Measurements from ENCODE around the gene WSCD2. TPM values are rescaled to one million over a fixed set of nuclear protein-coding genes. Genes with fewer than 3 reads are reported as not detected.

The WSCD2 gene
- total RNA-seq, 2 donors from 2014 or later = not detected

GRCh38 chr12:108128221-108129016 lies 669 bp upstream of the WSCD2 start:
- Mint-ChIP-seq H3K9me3 (peaks cover 3% of the 10 kb centered on the region), H3K27me3 (peaks cover 55% of the 10 kb centered on the region), H3K27ac (no peak overlapping the region), H3K4me3 (peak overlapping the region; percentile 40), H3K36me3 (ENCODE audit: low read depth) (no peaks in the 10 kb centered on the region), H3K4me1 (no peaks in the 10 kb centered on the region)
- no peak for ATAC-seq (replicated peaks)

- H3K4me1 Mint-ChIP-seq = no peaks in the 10 kb centered on the region
- H3K4me3 Mint-ChIP-seq = no peak overlapping the region
- peaks cover 54% of the 10 kb centered on the region for H3K27me3 Mint-ChIP-seq
- H3K9me3 Mint-ChIP-seq = no peaks in the 10 kb centered on the region
- H3K36me3 Mint-ChIP-seq (ENCODE audit: low read depth) = no peaks in the 10 kb centered on the region
- no peak for ATAC-seq (replicated peaks)
- H3K27ac Mint-ChIP-seq = no peak overlapping the region
These were observed 1.9 kb downstream of the WSCD2 start for GRCh38 chr12:108131035-108131434.

GRCh38 chr12:108131657-108132126 lies 2.6 kb downstream of the WSCD2 start:
- H3K36me3 Mint-ChIP-seq (ENCODE audit: low read depth) = no peaks in the 10 kb centered on the region
- H3K27me3 Mint-ChIP-seq = peaks cover 49% of the 10 kb centered on the region

DNA sequence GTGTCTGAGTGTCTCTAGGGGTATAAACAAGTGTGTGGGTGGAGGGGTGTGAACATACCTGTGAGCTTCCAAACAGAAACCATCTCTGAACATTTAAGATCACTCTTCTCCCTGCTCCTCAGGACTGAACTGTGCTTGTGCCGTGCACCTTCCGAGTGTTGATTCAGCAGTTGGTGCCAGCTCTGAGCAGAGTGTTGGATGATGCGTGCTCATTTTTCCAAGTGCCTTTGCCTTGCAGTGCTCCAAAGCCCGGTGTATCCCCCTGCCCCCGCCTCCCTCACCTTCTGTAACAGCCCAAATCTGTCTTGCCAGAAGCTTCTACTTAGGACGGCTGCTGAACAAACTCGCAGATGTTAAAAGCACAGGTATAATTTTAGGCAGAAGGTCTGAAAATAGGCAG lies 4.4 kb downstream of the WSCD2 start:
- Mint-ChIP-seq H3K36me3 (ENCODE audit: low read depth) (no peaks in the 10 kb centered on the region), H3K27ac (no peak overlapping the region), H3K4me1 (no peaks in the 10 kb centered on the region), H3K4me3 (no peak overlapping the region), H3K27me3 (peaks cover 35% of the 10 kb centered on the region), H3K9me3 (no peaks in the 10 kb centered on the region)
- no peak for ATAC-seq (replicated peaks)

More at GRCh38 chr12:108131657-108132126, 2.6 kb downstream of the WSCD2 start:
- Mint-ChIP-seq H3K4me3 (no peak overlapping the region), H3K4me1 (no peaks in the 10 kb centered on the region), H3K27ac (no peak overlapping the region), H3K9me3 (no peaks in the 10 kb centered on the region)
- ATAC-seq (replicated peaks) = no peak

GRCh38 chr12:108134744-108135143 lies 5.7 kb downstream of the WSCD2 start:
- H3K4me3 Mint-ChIP-seq = no peak overlapping the region
- no peaks in the 10 kb centered on the region for H3K9me3 Mint-ChIP-seq
- no peak overlapping the region for H3K27ac Mint-ChIP-seq
- H3K36me3 Mint-ChIP-seq (ENCODE audit: low read depth) = no peaks in the 10 kb centered on the region
- no peaks in the 10 kb centered on the region for H3K4me1 Mint-ChIP-seq
- peaks cover 32% of the 10 kb centered on the region for H3K27me3 Mint-ChIP-seq
- no peak for ATAC-seq (replicated peaks)

DNA sequence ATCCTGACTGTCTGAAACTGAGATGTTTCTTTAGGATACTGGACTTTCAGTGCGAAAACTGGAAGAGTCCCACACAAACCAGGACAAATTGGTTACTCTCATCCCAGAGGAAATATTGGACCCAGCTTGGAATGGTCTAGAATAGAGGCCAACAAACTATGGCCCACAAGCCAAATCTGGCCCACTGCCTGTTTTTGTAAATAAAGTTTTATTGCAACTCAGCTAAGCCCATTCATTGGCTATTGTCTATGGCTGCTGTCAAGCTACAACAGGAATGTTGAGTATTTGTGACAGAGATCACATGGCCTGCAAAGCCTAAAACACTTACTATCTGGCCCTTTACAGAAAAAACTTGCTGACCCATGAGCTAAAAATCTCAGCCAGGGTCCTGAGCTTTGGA lies 6.5 kb downstream of the WSCD2 start:
- H3K27ac Mint-ChIP-seq = no peak overlapping the region
- no peak overlapping the region for H3K4me3 Mint-ChIP-seq
- ATAC-seq (replicated peaks) = no peak
- no peaks in the 10 kb centered on the region for H3K36me3 Mint-ChIP-seq (ENCODE audit: low read depth)
- H3K9me3 Mint-ChIP-seq = no peaks in the 10 kb centered on the region
- peaks cover 27% of the 10 kb centered on the region for H3K27me3 Mint-ChIP-seq
- H3K4me1 Mint-ChIP-seq = no peaks in the 10 kb centered on the region

DNA sequence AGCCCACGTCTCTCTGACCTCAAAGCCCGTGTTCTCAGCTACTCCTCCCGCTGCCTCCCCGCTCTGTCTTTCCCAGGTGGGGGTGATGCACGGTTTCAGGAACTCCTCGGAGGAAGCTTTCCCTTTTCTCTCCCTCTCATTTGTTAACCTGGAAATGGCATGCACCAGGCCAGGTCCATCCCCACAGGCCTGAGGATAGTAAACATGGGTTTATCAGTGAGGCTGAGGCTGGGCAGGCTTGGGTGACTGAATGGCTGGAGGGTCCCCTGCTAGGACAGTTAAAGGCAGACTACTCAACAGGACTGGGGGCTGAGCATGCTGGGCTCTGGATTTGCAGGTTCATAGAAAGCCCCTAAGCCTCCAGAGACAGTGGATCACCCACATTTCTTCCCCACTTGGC lies 7.6 kb downstream of the WSCD2 start:
- H3K36me3 Mint-ChIP-seq (ENCODE audit: low read depth) = no peaks in the 10 kb centered on the region

DNA sequence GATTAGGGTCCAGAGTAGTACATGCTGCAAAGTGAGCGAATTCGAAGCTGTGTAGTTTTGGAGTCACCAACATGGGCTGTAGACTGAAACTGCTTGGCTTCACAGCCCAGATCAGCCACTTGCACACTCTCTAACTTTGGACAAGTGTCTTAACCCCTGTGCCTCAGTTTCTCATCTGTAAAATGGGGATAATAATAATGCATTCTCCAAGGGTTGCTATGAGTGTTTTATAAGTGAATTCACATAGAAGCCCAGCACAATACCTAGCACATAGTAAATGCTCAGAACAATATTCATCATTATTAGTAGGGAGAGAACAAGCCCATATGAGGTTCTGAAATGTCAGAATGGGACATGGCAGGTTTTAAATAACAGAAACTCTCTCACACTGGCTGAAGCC lies 10.4 kb downstream of the WSCD2 start:
- peaks cover 7% of the 10 kb centered on the region for H3K27me3 Mint-ChIP-seq
- H3K4me3 Mint-ChIP-seq = no peak overlapping the region
- H3K9me3 Mint-ChIP-seq = no peaks in the 10 kb centered on the region
- no peak for ATAC-seq (replicated peaks)
- H3K4me1 Mint-ChIP-seq = no peaks in the 10 kb centered on the region
- H3K27ac Mint-ChIP-seq = no peak overlapping the region
- H3K36me3 Mint-ChIP-seq (ENCODE audit: low read depth) = no peaks in the 10 kb centered on the region

More for the DNA sequence above, 7.6 kb downstream of the WSCD2 start:
- Mint-ChIP-seq H3K27me3 (peaks cover 20% of the 10 kb centered on the region), H3K4me1 (no peaks in the 10 kb centered on the region), H3K4me3 (no peak overlapping the region), H3K27ac (no peak overlapping the region), H3K9me3 (no peaks in the 10 kb centered on the region)
- no peak for ATAC-seq (replicated peaks)

DNA sequence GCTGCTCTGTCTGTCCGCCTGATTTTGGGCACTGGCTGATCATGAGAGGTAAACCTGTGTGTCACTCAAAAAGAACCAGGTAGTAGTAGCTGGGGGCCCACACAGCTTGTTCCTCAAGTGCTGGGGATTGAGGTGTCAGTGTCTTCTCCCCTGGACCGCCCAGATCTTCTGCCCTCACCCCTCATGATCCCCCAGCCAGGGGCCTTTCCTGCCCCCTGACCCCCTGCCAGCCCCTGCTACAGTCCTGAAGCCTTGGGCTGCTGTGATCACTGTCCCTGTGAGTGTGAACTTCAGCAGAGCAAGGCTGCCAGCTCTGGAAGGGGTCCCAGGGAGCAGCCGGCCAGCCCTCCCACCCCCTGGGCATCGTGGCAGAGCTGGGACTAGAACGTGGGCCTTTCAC lies 11.4 kb downstream of the WSCD2 start:
- no peaks in the 10 kb centered on the region for H3K36me3 Mint-ChIP-seq (ENCODE audit: low read depth)
- no peak overlapping the region for H3K4me3 Mint-ChIP-seq
- no peak for ATAC-seq (replicated peaks)

GRCh38 chr12:108141600-108142130 lies 12.6 kb downstream of the WSCD2 start:
- H3K27ac Mint-ChIP-seq = no peak overlapping the region
- no peaks in the 10 kb centered on the region for H3K9me3 Mint-ChIP-seq
- H3K4me3 Mint-ChIP-seq = no peak overlapping the region
- H3K4me1 Mint-ChIP-seq = no peaks in the 10 kb centered on the region
- H3K27me3 Mint-ChIP-seq = peaks cover 4% of the 10 kb centered on the region
- no peak for ATAC-seq (replicated peaks)
- no peaks in the 10 kb centered on the region for H3K36me3 Mint-ChIP-seq (ENCODE audit: low read depth)

More for the DNA sequence above, 11.4 kb downstream of the WSCD2 start:
- Mint-ChIP-seq H3K9me3 (no peaks in the 10 kb centered on the region), H3K4me1 (no peaks in the 10 kb centered on the region), H3K27ac (no peak overlapping the region), H3K27me3 (no peaks in the 10 kb centered on the region)

- ATAC-seq (replicated peaks) = no peak
- Mint-ChIP-seq H3K4me1 (no peaks in the 10 kb centered on the region), H3K9me3 (no peaks in the 10 kb centered on the region), H3K27me3 (peaks cover 4% of the 10 kb centered on the region), H3K27ac (no peak overlapping the region), H3K4me3 (no peak overlapping the region), H3K36me3 (ENCODE audit: low read depth) (no peaks in the 10 kb centered on the region)
These were observed 14.1 kb downstream of the WSCD2 start for GRCh38 chr12:108143144-108143543.

DNA sequence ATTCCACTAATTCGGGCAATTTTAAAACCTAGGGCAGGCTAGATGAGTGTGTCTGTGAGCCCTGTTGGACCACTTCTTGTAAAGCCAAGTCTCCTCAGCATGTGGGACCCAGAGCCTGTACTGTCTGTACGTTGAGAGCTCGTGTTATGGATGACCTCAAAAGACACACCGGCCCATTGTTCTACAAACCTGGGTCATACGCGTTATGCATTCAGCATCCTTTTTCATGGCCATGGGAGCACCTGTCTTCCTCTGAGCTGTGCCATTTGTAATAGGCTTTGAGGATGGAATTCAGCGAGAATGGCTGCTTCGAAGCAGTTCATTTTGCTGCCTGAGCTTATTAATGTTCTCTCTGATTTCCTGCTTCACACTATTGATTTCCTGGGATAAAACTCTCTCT lies 15.0 kb downstream of the WSCD2 start:
- no peak overlapping the region for H3K27ac Mint-ChIP-seq
- no peaks in the 10 kb centered on the region for H3K9me3 Mint-ChIP-seq
- peaks cover 4% of the 10 kb centered on the region for H3K27me3 Mint-ChIP-seq
- no peaks in the 10 kb centered on the region for H3K4me1 Mint-ChIP-seq
- ATAC-seq (replicated peaks) = no peak
- H3K36me3 Mint-ChIP-seq (ENCODE audit: low read depth) = no peaks in the 10 kb centered on the region
- H3K4me3 Mint-ChIP-seq = no peak overlapping the region

DNA sequence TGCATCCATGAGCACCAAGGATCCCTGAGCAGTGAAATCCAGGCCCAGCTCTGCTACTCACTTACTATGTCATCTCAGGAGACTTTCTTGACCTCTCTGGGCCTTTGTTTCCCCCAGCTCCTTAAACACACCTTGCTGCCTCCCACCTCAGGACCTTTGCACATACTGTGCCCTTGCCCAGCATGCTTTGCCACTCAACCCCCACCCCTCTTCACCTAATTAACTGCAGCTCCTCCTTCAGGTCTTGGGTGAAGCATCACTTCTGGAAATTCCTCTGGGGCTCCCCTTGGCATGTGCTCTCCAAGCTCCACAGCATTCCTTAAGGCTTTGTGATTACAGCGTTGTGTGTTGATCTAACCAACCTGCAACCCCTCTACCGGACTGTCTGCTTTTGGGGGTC lies 15.9 kb downstream of the WSCD2 start:
- Mint-ChIP-seq H3K27me3 (peaks cover 4% of the 10 kb centered on the region), H3K27ac (no peak overlapping the region), H3K36me3 (ENCODE audit: low read depth) (no peaks in the 10 kb centered on the region), H3K9me3 (no peaks in the 10 kb centered on the region), H3K4me3 (no peak overlapping the region), H3K4me1 (no peaks in the 10 kb centered on the region)
- ATAC-seq (replicated peaks) = no peak

DNA sequence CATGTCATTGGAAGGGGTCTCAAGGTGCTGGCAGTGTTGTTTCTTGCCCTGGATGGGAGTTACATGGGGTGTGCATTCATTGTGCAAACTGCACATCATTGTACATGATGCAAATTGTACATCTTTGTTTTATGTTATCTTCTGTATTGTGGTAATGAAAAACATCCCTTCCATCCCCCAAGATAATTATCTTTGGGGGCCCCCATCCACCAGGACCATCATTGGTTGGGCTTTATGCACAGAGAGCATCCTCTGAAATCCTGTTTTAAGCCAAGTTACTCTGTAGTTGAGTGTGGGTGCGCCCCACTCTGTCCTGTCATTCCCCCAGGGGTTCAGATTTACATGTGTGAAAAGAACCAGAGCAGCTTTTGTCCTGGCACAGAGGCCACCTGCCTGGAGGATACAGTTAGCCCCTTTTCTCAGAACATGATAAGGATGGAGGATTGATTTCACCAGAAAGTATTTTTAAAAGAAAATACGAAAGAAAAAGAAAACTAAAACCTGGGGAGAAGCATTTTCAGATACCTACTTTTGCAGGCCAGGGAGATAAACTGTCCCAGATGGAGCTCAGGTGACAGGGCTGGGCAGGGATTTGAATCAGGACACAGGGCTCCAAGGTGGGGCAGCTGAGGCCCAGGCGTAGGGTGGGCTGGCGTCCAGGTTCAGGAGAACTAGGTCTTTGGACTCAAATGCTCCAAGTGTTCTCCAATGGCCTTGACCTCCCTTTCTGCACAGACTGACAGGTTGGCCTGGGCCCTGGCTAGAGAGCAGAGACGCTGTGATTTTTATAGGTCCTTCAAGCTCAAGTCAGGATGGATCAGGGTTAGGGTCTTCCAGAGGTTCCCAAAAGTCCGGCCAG lies 17.2 kb downstream of the WSCD2 start:
- Mint-ChIP-seq H3K9me3 (no peaks in the 10 kb centered on the region), H3K4me1 (no peaks in the 10 kb centered on the region), H3K27ac (no peak overlapping the region), H3K4me3 (no peak overlapping the region), H3K27me3 (peaks cover 4% of the 10 kb centered on the region), H3K36me3 (ENCODE audit: low read depth) (no peaks in the 10 kb centered on the region)
- ATAC-seq (replicated peaks) = no peak

- no peaks in the 10 kb centered on the region for H3K4me1 Mint-ChIP-seq
- no peaks in the 10 kb centered on the region for H3K9me3 Mint-ChIP-seq
- no peak overlapping the region for H3K27ac Mint-ChIP-seq
- no peak overlapping the region for H3K4me3 Mint-ChIP-seq
- H3K36me3 Mint-ChIP-seq (ENCODE audit: low read depth) = no peaks in the 10 kb centered on the region
- peaks cover 4% of the 10 kb centered on the region for H3K27me3 Mint-ChIP-seq
- no peak for ATAC-seq (replicated peaks)
These were observed 18.2 kb downstream of the WSCD2 start for GRCh38 chr12:108147279-108147678.
